RWPE1 (cell line): ENCODE measurements around the gene NFATC1.

Experiments
- CTCF ChIA-PET: fragments of 350-600 bp; sonication (Branson Sonifier 250); formaldehyde crosslinking; extraction: SDS; loops from one replicate; lab custom pipeline; 2021; lab: Yijun Ruan, JAX
- POLR2A ChIA-PET: fragments of 400-600 bp; formaldehyde crosslinking; extraction: SDS; loops from one replicate; lab custom pipeline; 2020; ENCODE audit warnings: antibody characterized with exemption; ENCODE audit not compliant: low non-redundant PET; lab: Yijun Ruan, JAX
- DNase-seq: peaks from one replicate; pipeline ENCODE4 v3.0.0; 2012; ENCODE audit warnings: low spot score
- H3K27ac ChIP-seq: fragments of 450-650 bp; 2 replicates; pipeline ENCODE4 v1.5.1; 2017
- TF ChIP-seq, protein P1 (sequence below): fragments of 450-650 bp; conservative IDR thresholded peaks from 2 replicates; pipeline ENCODE4 v1.5.1; 2017; ENCODE audit warnings: low read depth, mild to moderate bottlenecking

Gene NFATC1

DNA sequence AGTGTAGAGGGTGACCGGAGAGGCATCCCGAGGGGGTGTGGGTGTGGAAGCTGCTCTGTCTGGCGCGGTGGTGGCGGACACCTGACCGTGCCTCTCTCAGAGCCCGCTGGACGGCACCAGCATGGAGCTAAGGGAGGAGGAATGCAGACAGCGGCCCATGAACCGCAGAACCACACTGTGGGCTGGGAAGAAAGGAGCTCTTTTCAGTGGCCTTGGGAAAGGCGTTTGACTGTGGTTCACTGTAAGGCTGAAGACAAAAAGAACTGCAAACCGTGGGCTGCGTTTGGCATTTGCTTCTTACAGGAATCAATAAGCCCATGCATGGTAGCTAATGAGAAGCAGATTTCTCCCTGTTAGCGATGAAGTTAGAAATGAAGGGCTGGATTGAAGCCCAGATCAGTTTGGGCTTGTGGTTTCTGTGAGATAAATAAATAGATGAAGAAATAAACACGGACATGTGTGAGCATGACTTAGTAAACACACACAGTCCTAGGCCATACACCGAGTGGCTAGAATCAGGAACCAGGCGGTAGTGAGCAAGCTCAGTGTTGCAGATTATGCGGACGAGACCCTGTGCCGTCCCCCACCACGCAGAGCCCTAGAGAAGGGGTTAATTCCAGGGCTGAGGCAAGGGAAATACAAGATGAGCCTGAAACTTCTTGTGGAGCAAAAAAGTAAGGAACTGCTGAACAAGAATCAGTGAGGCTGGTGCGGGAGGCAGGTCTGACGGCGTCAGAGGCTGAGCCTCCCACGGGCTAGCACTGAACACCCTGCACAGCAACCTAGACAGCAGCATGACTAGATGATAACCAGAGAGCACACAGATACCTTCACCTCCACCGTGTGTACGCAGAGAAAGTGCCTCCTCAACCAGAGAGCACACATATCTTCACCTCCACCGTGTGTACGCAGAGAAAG lies 29.3 kb upstream of the NFATC1 start:
- CTCF ChIA-PET: interaction anchor here (0.6 kb wide), 1 partner anchor 16 kb away, joined by 3 read pairs; no protein-coding TSS in a partner anchor
- no peak overlapping the region for H3K27ac ChIP-seq
- POLR2A ChIA-PET: interaction anchor here (0.8 kb wide), 1 partner anchor 237 kb away, joined by 3 read pairs; no protein-coding TSS in a partner anchor
- no peak for DNase-seq
- TF ChIP-seq, protein P1, sequence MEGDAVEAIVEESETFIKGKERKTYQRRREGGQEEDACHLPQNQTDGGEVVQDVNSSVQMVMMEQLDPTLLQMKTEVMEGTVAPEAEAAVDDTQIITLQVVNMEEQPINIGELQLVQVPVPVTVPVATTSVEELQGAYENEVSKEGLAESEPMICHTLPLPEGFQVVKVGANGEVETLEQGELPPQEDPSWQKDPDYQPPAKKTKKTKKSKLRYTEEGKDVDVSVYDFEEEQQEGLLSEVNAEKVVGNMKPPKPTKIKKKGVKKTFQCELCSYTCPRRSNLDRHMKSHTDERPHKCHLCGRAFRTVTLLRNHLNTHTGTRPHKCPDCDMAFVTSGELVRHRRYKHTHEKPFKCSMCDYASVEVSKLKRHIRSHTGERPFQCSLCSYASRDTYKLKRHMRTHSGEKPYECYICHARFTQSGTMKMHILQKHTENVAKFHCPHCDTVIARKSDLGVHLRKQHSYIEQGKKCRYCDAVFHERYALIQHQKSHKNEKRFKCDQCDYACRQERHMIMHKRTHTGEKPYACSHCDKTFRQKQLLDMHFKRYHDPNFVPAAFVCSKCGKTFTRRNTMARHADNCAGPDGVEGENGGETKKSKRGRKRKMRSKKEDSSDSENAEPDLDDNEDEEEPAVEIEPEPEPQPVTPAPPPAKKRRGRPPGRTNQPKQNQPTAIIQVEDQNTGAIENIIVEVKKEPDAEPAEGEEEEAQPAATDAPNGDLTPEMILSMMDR: no peak

DNA sequence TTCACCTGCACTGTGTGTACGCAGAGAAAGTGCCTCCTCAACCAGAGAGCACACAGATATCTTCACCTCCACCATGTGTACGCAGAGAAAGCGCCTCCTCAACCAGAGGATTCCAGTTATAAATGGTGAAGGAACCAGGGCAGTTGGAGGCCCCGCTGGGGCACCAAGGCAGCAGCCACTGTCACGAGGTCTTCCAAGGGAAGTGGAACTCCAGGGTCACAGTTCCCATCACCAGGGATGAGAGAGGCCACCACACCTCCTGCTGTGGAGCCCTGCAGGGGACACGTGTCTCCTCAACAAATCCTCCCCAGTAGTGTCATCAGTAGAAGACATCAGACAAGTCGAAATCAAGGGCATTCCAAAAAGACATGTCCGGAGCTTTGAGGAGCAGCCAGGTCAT lies 28.2 kb upstream of the NFATC1 start:
- no peak for DNase-seq
- TF ChIP-seq, protein P1: no peak
- H3K27ac ChIP-seq: no peak overlapping the region
- POLR2A ChIA-PET: no interaction called here
- CTCF ChIA-PET: interaction anchor here (1.1 kb wide), 1 partner anchor 13 kb away, joined by 3 read pairs; no protein-coding TSS in a partner anchor

DNA sequence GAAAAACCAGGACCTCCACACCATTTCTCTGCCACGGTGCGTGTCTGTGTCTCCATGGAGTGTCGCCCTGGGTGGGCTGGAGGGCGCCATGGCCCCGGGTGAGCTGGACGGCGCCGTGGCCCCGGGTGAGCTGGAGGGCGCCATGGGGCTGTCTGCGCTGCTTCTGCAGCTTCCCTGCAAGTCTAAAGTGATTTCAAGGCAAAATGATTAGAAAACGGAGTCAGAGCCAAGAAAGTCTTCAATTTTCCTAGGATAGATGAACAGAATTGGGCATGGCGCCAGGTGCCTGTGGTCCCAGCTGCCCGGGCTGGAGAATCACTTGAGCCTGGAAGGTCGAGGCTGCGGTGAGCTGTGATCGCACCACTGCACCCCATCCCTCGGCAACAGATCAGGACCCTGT lies 27.7 kb upstream of the NFATC1 start:
- CTCF ChIA-PET: interaction anchor here (1.1 to 1.2 kb wide), 2 partner anchors 11 to 13 kb away, joined by 3 read pairs; no protein-coding TSS in a partner anchor
- no peak overlapping the region for H3K27ac ChIP-seq
- TF ChIP-seq, protein P1: no peak
- DNase-seq: no peak
- POLR2A ChIA-PET: no interaction called here

DNA sequence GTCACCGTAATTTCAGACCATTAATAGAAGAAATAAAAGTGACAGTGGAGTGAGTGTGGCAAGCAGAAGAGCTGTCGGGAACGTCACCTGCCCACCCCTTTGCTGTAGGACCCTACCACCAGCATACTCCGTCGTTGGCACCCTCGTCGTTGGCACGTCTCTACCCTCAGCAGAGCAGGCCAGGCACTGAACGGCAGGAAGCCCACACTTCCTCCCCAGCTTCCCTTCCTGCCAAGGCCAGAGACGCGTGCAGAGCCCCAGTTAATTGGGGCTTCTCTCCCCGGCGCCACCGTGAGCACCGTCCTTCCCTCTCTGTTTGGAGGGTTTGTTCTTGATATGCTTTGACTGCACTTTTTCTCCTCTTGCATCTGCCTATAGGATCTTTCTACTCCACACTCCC lies 27.0 kb upstream of the NFATC1 start:
- DNase-seq: no peak
- CTCF ChIA-PET: interaction anchor here (1.1 to 1.2 kb wide), 2 partner anchors 10 to 12 kb away, joined by 3 read pairs; no protein-coding TSS in a partner anchor
- POLR2A ChIA-PET: no interaction called here
- H3K27ac ChIP-seq: no peak overlapping the region
- TF ChIP-seq, protein P1: no peak

DNA sequence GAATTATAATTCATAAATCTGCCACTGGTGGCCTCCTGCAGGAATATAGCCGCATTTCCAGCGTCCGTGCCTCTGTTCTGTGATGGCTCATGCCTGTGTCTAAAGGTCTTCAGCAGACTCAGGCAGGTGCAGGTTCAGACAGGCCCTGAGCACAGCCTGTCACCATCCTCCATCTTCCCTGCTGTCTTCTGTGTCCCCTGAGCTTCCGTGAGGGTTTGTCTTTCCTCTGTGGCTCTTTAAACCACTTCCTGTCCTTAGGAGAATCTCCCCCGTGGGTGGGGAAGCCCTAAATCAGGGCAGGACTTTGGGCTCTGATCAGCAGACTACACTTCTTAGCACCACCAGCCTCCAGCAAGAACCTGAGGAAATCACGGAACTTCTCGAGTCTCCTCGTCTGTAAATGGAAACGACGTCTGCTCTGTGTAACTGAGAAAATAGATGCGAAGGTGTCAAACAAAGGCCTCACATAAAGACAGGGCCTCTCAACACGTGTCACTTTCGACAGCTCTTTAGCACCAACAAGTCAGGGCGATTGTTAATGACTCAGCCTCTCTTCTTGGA lies 24.1 kb upstream of the NFATC1 start:
- no peak for DNase-seq
- POLR2A ChIA-PET: no interaction called here
- TF ChIP-seq, protein P1: no peak
- CTCF ChIA-PET: no interaction called here
- 0 out of 2 replicates have a peak overlapping the region, but pooled peaks have one; percentile 28 for H3K27ac ChIP-seq

DNA sequence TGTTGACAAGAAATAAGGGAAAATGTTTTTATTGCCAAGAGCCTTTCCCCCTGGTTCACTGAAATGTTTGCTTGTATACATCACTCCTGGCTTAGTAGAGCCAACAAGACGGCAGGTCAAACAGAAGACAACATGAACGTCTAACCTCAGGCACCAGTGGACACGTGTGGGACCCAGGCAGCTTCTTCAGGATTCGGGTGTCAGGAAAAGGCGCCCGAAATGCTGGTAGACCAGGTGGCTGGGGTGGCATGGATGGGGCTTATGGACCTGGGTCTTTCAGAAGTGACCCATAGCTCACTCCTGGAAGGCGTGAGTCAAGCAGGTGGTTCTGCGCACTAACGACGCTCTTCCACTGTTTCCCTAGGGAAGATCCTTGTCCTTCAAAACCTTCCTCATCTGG lies 23.3 kb upstream of the NFATC1 start:
- no peak overlapping the region for H3K27ac ChIP-seq
- no peak for DNase-seq
- TF ChIP-seq, protein P1: no peak
- ChIA-PET POLR2A (no interaction called here), CTCF (no interaction called here)
